Stimulated activated CD8-positive, alpha-beta memory T cell treated with anti-CD3 and anti-CD28 coated beads, Interleukin-12 subunit alpha, Interleukin-12 subunit beta, amount 100 ng/mL, for 1 hour (primary cell): ENCODE measurements around the gene USF1.
"Not testable (repeated sequence)": the region's sequence is repeated elsewhere in the genome, so short reads cannot be mapped to it uniquely, and the experiment has no call there.

Source experiments
- DNase-seq: peaks from one replicate; pipeline ENCODE4 v3.0.0-alpha.2; 2020; ENCODE audit warnings: low read depth

The USF1 gene

GRCh38 chr1:161047436-161048420 is 2.0 kb upstream of the USF1 start:
- no peak for DNase-seq

- no peak for DNase-seq
Measured at GRCh38 chr1:161046605-161047228, 940 bp upstream of the USF1 start.

- DNase-seq: peak; percentile 48
Measured at GRCh38 chr1:161044908-161045735, 655 bp downstream of the USF1 start.

- DNase-seq: no peak
Measured at GRCh38 chr1:161044535-161044907, 1.3 kb downstream of the USF1 start.

GRCh38 chr1:161039546-161039945 is 6.2 kb downstream of the USF1 start:
- no peak for DNase-seq

- DNase-seq: no peak
Measured at GRCh38 chr1:161039154-161039545, 6.6 kb downstream of the USF1 start.

- DNase-seq: peak; percentile 70
Measured at GRCh38 chr1:161038523-161039153, 7.1 kb downstream of the USF1 start, which contains the start of gene TSTD1. TSS of gene TSTD1 (minus strand) at chr1:161038964. CDS start at chr1:161038889, 75 bp downstream.

- DNase-seq: no peak
Measured at GRCh38 chr1:161037661-161038522, 7.9 kb downstream of the USF1 start.

- no peak for DNase-seq
Measured at GRCh38 chr1:161033751-161034150, 12.0 kb downstream of the USF1 start.

- DNase-seq: no peak
Measured at GRCh38 chr1:161032409-161032808, 13.4 kb downstream of the USF1 start.

- DNase-seq: no peak
Measured at GRCh38 chr1:161031874-161032273, 13.9 kb downstream of the USF1 start.

- DNase-seq: not testable (repeated sequence)
Measured at GRCh38 chr1:161029466-161029865, 16.3 kb downstream of the USF1 start.

- not testable (repeated sequence) for DNase-seq
Measured at GRCh38 chr1:161026954-161027353, 18.8 kb downstream of the USF1 start.

- not testable (repeated sequence) for DNase-seq
Measured at GRCh38 chr1:161022432-161022831, 23.3 kb downstream of the USF1 start.

GRCh38 chr1:161021970-161022353 is 23.8 kb downstream of the USF1 start:
- DNase-seq: no peak

- DNase-seq: peak; percentile 75
Measured at GRCh38 chr1:161021165-161021969, 24.4 kb downstream of the USF1 start.

- DNase-seq: no peak
Measured at GRCh38 chr1:161020509-161021164, 25.1 kb downstream of the USF1 start, which contains the start of gene F11R. TSS of gene F11R (minus strand) at chr1:161021152. CDS start at chr1:161021073, 79 bp downstream.

GRCh38 chr1:161019751-161020495 is 25.9 kb downstream of the USF1 start:
- DNase-seq: no peak
